Stimulated activated CD4-positive, alpha-beta T cell treated with anti-CD3 and anti-CD28 coated beads, TNF-alpha, amount 100 ng/mL, for 4 hours (primary cell): ENCODE measurements around the gene ANKRD55.

ENCODE experiments used
- DNase-seq, 3 experiments: peaks; one replicate each; pipeline ENCODE4 v3.0.0-alpha.2; 2020; ENCODE audit warnings: low read depth in 3 of 3

Gene ANKRD55

DNA sequence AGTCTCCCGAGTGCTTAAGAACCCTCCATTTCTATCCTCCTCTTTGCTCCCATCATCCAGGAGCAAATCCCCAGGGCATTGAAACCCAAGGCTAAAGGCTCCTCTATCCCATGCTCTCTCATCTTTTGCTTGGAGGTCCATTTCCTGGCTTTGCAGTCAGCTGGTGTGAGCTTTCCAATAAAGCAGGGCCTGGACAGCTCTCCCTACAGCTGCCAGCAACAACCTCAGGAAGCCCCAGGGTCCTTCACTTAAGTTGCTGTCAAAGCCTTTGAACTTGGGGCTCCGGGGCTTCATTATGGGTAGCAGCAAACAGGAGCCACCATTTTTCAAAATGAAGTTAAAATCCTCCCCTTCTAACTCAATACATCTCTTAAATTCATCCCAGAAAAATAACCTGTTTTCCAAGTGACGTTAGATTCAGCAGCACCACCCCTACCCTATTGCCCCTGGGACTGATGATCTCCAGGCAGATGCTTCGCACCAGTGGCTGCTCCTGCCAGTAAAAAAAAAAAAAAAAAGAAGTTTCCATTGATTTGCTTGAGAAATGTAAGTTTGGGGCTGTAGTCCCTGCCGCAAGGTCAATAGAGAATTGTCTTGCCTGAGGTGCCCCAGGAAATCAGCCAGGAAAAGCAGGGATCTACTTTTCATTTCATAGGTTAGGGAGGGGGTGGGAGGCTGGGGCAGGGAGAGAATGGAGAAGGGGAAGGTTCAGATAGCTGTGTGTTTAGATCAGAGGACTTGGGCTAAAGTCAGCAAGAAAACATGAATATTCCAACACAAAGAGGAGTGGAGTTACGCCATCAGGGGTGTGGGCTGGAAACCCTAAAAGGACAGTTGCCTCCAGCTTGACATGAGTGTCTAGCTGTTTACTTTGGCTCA, 154.6 kb downstream of the ANKRD55 start:
- DNase-seq: no peak

DNA sequence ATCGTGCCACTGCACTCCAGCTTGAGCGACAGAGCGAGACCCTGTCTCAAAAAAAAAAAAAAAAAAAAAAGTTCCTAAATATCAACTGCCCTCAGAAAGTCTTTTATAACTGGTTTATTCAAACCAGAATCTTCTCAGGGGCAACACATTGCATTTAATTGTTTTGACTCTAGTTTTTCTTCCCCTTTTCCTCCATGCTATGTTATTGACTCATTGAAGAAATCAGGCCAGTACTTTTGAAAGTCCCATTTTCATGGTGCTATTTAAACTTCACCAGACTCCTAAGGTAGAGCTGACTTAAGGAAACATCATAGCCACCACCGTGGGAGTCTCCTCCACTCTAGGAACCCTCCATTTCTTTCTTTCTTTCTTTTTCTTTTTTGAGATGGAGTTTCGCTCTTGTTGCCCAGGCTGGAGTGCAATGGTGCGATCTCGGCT, 155.3 kb downstream of the ANKRD55 start:
- DNase-seq: no peak

GRCh38 chr5:56076486-56076885, 156.6 kb downstream of the ANKRD55 start:
- DNase-seq: no peak

- DNase-seq: no peak
These were observed 157.8 kb downstream of the ANKRD55 start for GRCh38 chr5:56075361-56075760.

DNA sequence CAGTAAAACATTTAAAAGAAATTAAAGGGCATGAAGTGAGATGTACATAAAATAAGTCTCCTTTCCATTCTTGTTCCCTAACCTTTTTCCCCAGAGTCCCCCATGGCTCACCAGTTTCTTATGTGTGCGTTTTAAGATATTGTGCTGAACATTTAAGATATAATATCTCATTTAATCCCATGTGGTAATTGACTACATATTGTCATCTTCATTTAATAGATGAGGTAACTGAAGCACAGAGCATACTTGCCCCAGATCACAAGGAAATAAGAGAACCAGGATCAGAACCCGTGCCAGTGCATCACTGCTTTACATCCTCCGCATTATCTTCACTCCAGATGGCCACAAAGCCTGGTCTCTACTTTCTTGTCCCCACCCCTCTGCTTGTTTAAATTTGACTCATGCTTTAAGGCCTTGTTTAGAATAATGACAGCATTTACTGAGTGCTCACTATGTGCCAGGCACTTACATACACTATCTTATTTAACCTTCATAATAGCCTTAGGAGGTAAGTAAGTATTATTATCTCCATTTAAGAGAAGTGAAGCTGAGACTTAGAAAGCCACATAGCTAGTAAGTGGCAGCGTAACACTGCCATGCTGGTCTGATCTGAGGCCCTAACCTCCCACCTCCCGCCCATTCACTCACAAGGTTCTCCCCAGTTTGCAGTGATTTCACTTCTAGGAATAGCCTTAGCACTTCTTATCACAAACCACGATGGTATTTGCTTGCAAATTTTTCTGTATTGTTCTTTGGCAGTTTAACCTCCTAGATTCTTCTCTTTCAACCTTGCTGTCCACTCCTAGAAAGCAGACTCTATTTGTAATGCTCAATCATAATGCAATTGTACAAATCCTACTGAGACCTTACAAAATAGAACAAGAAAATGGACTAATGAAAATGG, 160.0 kb downstream of the ANKRD55 start:
- DNase-seq: no peak

GRCh38 chr5:56071470-56071869, 161.7 kb downstream of the ANKRD55 start:
- DNase-seq: no peak

GRCh38 chr5:56070851-56071465, 162.2 kb downstream of the ANKRD55 start:
- DNase-seq: no peak

DNA sequence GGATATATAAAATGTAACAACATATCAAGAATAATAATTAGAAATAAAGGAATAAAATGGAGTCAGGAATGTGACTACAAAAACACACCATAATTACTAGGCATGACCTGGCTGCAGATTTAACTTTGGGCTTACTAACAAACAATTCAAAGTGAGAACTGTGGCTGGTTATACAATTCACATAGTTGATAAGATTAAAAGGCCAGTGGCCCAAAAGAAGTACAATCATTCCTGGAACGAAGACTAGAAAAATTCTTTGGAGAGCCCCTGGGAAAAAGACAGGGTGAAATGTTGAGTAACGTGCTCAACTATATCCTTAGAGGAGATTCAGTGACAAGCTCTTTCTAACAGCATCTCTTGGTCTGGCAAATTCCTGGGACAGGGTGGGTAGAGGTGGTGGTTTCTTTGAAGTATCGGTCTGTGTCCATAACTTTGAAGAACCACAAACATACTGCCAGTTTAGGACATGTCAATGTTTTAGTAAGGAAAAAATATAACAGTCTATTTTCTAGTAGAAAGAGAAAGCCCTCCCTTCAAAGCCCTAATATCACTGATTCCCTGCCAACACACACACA, 163.4 kb downstream of the ANKRD55 start:
- no peak for DNase-seq

DNA sequence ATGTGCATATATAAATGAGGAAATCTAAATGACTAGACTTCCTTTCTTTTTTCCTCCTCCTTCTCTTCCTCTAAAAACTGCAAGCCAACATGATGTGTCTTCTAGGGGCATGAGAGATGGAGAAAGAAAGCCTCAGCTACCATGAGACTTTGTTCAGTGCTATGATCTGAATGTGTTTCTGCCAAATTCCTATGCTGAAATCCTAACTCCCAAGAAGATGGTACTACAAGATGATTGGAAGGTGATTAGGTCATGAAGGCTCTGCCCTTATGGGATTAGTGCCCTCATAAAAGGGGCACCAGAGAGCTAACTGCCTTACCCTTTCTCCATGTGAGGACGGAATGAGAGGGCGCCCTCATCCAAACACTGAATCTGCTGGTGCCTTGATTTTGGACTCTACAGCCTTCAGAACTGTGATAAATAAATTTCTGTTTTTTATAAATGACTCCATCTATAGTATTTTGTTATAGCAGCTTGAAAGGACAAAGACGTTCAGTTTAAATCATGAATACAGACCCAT, 166.1 kb downstream of the ANKRD55 start:
- no peak for DNase-seq

DNA sequence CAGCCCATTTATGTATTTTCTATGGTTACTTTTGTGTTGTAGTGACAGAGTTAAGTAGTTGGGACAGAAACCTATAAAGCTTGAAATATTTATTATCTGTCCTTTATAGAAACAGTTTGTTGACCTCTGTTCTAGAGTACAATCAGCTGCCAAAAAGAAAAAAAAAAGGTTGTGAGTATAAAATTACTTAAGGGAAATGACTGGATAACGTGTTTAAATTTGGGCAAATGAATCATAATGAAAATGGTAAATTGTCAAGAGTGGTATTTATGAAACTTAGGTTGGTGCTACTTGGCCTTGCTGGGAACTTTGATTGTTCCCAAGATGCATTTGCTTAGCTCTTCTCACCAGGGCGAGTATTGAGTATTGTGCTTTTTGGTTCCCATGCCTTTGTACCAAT, 168.1 kb downstream of the ANKRD55 start:
- DNase-seq: no peak

- no peak for DNase-seq
These were observed 172.6 kb downstream of the ANKRD55 start for GRCh38 chr5:56060276-56061110.

- DNase-seq: no peak
These were observed 173.3 kb downstream of the ANKRD55 start for GRCh38 chr5:56059854-56060253.

DNA sequence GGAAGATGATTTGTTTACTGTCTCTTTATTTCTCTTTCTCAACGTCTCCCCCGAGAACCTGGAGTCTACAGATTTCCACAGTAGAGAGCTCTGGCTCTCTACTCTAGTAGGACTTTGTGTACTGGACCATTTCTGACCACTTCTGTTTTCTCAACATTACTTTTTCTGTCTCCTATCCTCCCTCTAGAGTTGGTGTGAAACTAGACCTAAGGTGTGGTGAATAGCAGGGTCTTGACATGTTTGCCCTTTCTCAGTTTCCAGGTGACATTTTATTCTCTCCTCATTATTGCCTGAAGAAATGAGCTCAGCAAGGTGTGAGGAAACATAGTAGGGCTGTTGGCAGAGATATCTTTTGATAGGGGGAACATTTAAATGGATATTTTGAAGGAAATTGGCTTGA, 176.3 kb downstream of the ANKRD55 start:
- DNase-seq: no peak

GRCh38 chr5:56055859-56056258, 177.3 kb downstream of the ANKRD55 start:
- DNase-seq: no peak

GRCh38 chr5:56055287-56055686, 177.8 kb downstream of the ANKRD55 start:
- no peak for DNase-seq

GRCh38 chr5:56054666-56055065, 178.5 kb downstream of the ANKRD55 start:
- no peak for DNase-seq

GRCh38 chr5:56053363-56053762, 179.8 kb downstream of the ANKRD55 start:
- DNase-seq: no peak

GRCh38 chr5:56052735-56053134, 180.4 kb downstream of the ANKRD55 start:
- DNase-seq: no peak

DNA sequence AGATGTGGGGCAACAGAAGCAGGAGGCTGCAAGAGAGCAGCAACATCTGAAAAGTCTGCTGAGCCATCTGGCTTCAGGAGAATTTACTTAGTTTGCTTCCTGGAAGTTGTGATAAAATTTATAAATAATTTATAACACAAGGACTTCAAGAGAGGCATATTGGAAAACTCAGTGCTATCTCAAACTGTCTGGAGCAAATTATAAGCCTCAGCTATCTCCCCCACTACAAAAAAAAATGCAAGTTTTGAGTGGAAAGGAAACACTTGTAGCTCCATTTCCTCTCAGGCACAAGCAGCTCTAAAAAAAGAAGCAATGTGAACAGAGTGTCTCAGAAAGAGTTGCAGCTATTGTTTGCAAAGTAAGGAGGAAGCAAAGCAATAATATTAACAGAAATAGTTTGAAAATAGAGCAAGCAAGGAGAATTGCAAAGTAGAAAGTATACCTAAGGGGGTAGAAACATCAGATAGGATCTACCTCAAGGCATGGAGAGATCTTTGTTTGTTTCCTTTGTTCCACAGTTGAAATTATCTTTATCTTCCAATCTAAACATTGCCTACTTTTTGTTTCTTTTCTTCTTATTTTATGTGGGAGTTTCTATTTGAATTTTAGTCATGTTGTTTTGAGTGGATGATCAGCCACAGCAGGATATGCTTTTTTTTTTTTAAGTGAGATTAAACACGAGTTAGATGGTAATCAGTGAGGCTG, 182.4 kb downstream of the ANKRD55 start:
- no peak for DNase-seq
